B cell (primary cell): ENCODE results near the gene NPEPL1. TPM values are rescaled to one million over a fixed set of nuclear protein-coding genes. Genes with fewer than 3 reads are reported as not detected.

Source experiments
- ATAC-seq: fragments of 200-7000 bp; cut with Tn5 transposase; one replicate; pipeline ENCODE4 v1.10.0; 2021; ENCODE audit warnings: low read depth, mild to moderate bottlenecking, moderate number of reproducible peaks, moderate library complexity
- CTCF ChIA-PET: fragments of 350-600 bp; sonication (Branson Sonifier 250); formaldehyde crosslinking; loops from one replicate; lab custom pipeline; 2021; ENCODE audit warnings: antibody characterized with exemption, inconsistent platforms; lab: Charles Lee
- POLR2A ChIA-PET: fragments of 350-600 bp; sonication (Branson Sonifier 250); formaldehyde crosslinking; loops from one replicate; lab custom pipeline; 2021; ENCODE audit warnings: antibody characterized with exemption; lab: Charles Lee
- DNase-seq: peaks from one replicate; pipeline ENCODE4 v3.0.0; 2013
- H2AFZ ChIP-seq: 2 replicates; pipeline ENCODE4 v1.6.1; 2012; ENCODE audit warnings: mild to moderate bottlenecking, low read depth, low read length; ENCODE audit not compliant: insufficient read depth, poor library complexity, severe bottlenecking
- H3K27ac ChIP-seq, 2 donors: 1 replicate in 1 of 2; 2 replicates in 1 of 2; pipeline ENCODE4 v1.5.1; 2012 to 2013; ENCODE audit warnings: low read length in 2 of 2, mild to moderate bottlenecking in 2 of 2, moderate library complexity in 1 of 2
- H3K27me3 ChIP-seq, 4 experiments: fragments of 200-600 bp in 1 of 4; sonication (generic) in 1 of 4; replicated peaks in 1 of 4; 1 replicate in 2 of 4; 2 replicates in 2 of 4; pipeline versions ENCODE4 v1.6.1 to v1.7.0; 2013 to 2016; ENCODE audit warnings: low read length in 3 of 4, mild to moderate bottlenecking in 2 of 4, mixed read lengths in 1 of 4, moderate library complexity in 1 of 4; ENCODE audit not compliant: insufficient read depth in 4 of 4, control insufficient read depth in 3 of 4; ENCODE audit errors: control extremely low read depth in 1 of 4
- H3K36me3 ChIP-seq, 2 experiments: replicated peaks in 1 of 2; 1 replicate in 1 of 2; 2 replicates in 1 of 2; pipeline versions ENCODE4 v1.6.1 to v1.7.1; 2013; ENCODE audit warnings: low read length in 1 of 2; ENCODE audit not compliant: insufficient read depth in 2 of 2, control insufficient read depth in 1 of 2; ENCODE audit errors: control extremely low read depth in 1 of 2, extremely low read depth in 1 of 2
- H3K4me1 ChIP-seq, 2 donors: fragments of 200-600 bp in 1 of 2; sonication (generic) in 1 of 2; 1 replicate in 1 of 2; 2 replicates in 1 of 2; pipeline versions ENCODE4 v1.5.1 to v1.6.1; 2013 to 2017; ENCODE audit warnings: low read length in 2 of 2; ENCODE audit not compliant: control insufficient read depth in 2 of 2, insufficient read depth in 2 of 2
- H3K4me2 ChIP-seq: replicated peaks from 2 replicates; pipeline ENCODE3; 2012; ENCODE audit warnings: mild to moderate bottlenecking, low read depth, low read length; ENCODE audit not compliant: poor library complexity, severe bottlenecking
- H3K4me3 ChIP-seq, 5 experiments: fragments of 200-600 bp in 1 of 5; sonication (generic) in 1 of 5; 1 replicate in 3 of 5; 2 replicates in 2 of 5; pipeline versions ENCODE4 v1.5.1 to v1.7.0; 2011 to 2016; ENCODE audit warnings: low read length in 4 of 5, mild to moderate bottlenecking in 4 of 5, low read depth in 2 of 5, control low read depth in 1 of 5, moderate library complexity in 1 of 5; ENCODE audit not compliant: insufficient read depth in 1 of 5; ENCODE audit errors: control extremely low read depth in 1 of 5, extremely low read depth in 1 of 5
- H3K79me2 ChIP-seq: fragments of 200-600 bp; sonication (generic); one replicate; pipeline ENCODE4 v1.6.0; 2016; ENCODE audit warnings: low read length; ENCODE audit not compliant: control insufficient read depth, insufficient read depth
- H3K9ac ChIP-seq: fragments of 200-600 bp; sonication (generic); 2 replicates; pipeline ENCODE4 v1.6.1; 2017; ENCODE audit warnings: mild to moderate bottlenecking, low read length, moderate library complexity
- H3K9me3 ChIP-seq, 3 donors: one replicate each; pipeline versions ENCODE4 v1.6.1 to v1.7.1; 2013; ENCODE audit warnings: low read length in 2 of 3; ENCODE audit not compliant: control insufficient read depth in 2 of 3, insufficient read depth in 1 of 3; ENCODE audit errors: control extremely low read depth in 1 of 3
- H4K20me1 ChIP-seq: 2 replicates; pipeline ENCODE4 v1.6.0; 2012; ENCODE audit warnings: mild to moderate bottlenecking, low read length; ENCODE audit not compliant: insufficient read depth, control insufficient read depth, poor library complexity, severe bottlenecking
- H3K27ac Mint-ChIP-seq: one replicate; pipeline ENCODE4 v1.8.0; 2021; ENCODE audit warnings: mixed read lengths
- H3K27me3 Mint-ChIP-seq: one replicate; pipeline ENCODE4 v1.8.0; 2021; ENCODE audit warnings: mixed read lengths
- H3K4me1 Mint-ChIP-seq: one replicate; pipeline ENCODE4 v1.8.0; 2021; ENCODE audit warnings: mixed read lengths
- H3K4me3 Mint-ChIP-seq: one replicate; pipeline ENCODE4 v1.8.0; 2021; ENCODE audit warnings: mixed read lengths
- H3K9me3 Mint-ChIP-seq: one replicate; pipeline ENCODE4 v1.8.0; 2022; ENCODE audit warnings: mixed read lengths; ENCODE audit not compliant: insufficient read depth
- EZH2 ChIP-seq: IDR thresholded peaks from 2 replicates; pipeline ENCODE4 v1.6.1; 2012; ENCODE audit warnings: borderline replicate concordance, low read depth, mild to moderate bottlenecking, moderate library complexity, low read length; ENCODE audit not compliant: insufficient read depth, poor library complexity, severe bottlenecking
- WGBS: methylation state at CpG from one replicate; pipeline ENCODE4 v1.1.5; 2013; ENCODE audit warnings: missing lambda C conversion rate; ENCODE audit not compliant: insufficient coverage; 5-methylcytosine and 5-hydroxymethylcytosine counted together
- intact Hi-C: fragments of 100-400 bp; cut with micrococcal nuclease; formaldehyde crosslinking; loops from one replicate; pipeline ENCODE4 v1.10.0; 2022
- polyA plus RNA-seq: library from polyadenylated mRNA; depleted of rRNA; stranded (reverse); fragments of >200 nt; gene quantifications from 2 replicates; pipeline ENCODE4 v1.2.3, GENCODE V29; 2012
- total RNA-seq, 2 donors: library from RNA; stranded (reverse); fragments of 120-200 nt in 1 of 2; gene quantifications; 1 replicate in 1 of 2; 2 replicates in 1 of 2; pipeline versions ENCODE4 v1.2.3 to v1.2.4, GENCODE V29; 2013 to 2022
- TF ChIP-seq, protein P1 (sequence below): fragments of 200-600 bp; IDR thresholded peaks from one replicate; pipeline ENCODE4 v1.8.0; 2022; ENCODE audit warnings: antibody characterized with exemption, mild to moderate bottlenecking

NPEPL1 gene
- total and polyA plus RNA-seq, 2 donors (not counting 1 experiment from before 2014, with no cell fraction given): 34.3 to 45.1 TPM

DNA sequence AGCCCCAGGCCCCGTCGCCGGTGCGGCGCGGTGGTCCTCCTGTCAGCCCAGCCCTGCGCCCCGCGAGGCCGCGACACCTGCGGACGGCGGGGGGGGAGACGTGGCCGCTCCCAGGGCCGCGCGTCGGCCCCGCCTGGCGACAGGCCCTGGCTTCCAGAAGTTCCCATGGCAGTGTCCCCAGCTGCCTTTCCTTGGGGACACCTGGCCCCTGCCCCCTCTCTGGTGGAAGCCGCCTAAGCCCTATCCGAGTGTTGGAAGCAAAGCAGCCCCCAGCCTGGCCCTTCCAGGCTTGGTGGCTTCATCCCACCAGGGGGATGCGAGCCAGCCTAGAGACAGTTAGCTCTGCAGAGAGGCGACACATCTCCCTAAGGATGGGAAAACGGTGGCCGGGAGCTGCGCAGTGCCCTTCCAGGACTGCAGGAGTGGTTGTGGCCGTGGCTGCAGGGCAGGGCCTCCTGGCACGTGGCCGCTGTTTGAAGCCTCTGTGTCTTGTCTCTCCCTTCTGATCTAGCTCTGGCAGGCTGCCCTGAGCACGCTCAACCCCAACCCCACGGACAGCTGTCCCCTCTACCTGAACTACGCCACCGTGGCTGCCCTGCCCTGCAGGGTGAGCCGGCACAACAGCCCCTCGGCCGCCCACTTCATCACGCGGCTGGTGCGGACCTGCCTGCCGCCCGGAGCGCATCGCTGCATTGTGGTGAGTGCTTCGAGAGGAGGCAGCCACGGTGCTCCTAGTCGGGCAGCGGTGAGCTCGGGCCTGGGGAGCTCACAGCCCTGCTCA is 816 bp downstream of the NPEPL1 start:
- WGBS: 50% methylated on average over 51 of the region's 51 CpGs
- H3K27ac ChIP-seq: peak overlapping the region in 1 of 2 donors; percentile 47
- DNase-seq (peak; percentile 46), ATAC-seq (no peak)
- intact Hi-C loops: loop anchor here (2.0 kb wide), 1 partner anchor 457 kb away; no protein-coding TSS in a partner anchor
- peaks cover 2% of the 10 kb centered on the region for H3K79me2 ChIP-seq
- ChIA-PET POLR2A (no interaction called here), CTCF (interaction anchor here (0.7 to 1.2 kb wide), 2 partner anchors 42 to 457 kb away, joined by 3 read pairs; partner anchors contain the start of gene STX16)
- peak overlapping the region; percentile 86 for H3K4me3 Mint-ChIP-seq
- H3K4me2 ChIP-seq: peak overlapping the region; percentile 90
- H3K27me3 ChIP-seq: no peaks in the 10 kb centered on the region
- H4K20me1 ChIP-seq: no peaks in the 10 kb centered on the region
- peak overlapping the region; percentile 60 for H2AFZ ChIP-seq
- peak overlapping the region; percentile 80 for H3K27ac Mint-ChIP-seq
- H3K9ac ChIP-seq: peak overlapping the region; percentile 62
- no peaks in the 10 kb centered on the region for H3K36me3 ChIP-seq
- H3K27me3 Mint-ChIP-seq: no peaks in the 10 kb centered on the region
- H3K4me1 ChIP-seq: peaks cover 8% of the 10 kb centered on the region in 2 donors
- H3K9me3 ChIP-seq: no peaks in the 10 kb centered on the region
- peak overlapping the region in 4 of 5 experiments; percentile 10 to 57 (median 48) for H3K4me3 ChIP-seq
- H3K9me3 Mint-ChIP-seq: no peaks in the 10 kb centered on the region
- peaks cover 14% of the 10 kb centered on the region for H3K4me1 Mint-ChIP-seq
- TF ChIP-seq EZH2: no peak

DNA sequence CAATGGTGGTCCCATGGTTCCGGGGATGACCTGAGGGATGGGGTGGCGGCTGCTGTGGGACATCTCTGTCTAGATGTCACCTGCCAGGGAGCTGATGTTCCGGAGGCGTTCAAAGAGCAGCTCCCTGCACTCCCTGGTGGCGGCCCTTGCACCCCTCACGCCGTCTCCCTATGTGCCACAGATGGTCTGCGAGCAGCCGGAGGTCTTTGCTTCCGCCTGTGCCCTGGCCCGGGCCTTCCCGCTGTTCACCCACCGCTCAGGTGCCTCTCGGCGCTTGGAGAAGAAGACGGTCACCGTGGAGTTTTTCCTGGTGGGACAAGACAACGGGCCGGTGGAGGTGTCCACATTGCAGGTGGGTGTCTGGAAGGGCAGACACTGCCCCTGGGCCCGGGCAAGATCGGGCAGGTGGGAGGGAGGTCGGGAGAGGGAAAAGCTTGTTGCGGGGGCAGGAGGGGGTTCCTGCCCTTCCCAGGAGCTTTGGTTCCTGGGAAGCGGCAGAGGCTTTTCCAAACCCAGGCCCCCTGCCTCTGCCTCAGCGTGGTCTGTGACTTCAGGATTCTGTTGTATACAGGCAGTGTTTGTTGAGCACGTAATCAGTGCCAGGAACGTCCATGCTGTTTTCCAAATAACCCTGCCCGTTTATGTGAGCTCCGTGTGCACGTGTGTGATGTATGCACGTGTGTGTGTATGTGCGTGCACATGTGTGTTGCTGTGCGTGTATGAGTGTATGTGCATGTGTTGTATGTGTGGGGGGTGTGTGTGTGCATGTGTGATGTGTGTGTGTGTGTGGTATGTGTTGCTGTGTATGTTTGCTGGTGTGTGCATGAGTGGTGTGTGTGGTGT is 1.9 kb downstream of the NPEPL1 start:
- ChIA-PET CTCF (no interaction called here), POLR2A (no interaction called here)
- WGBS: 98% methylated on average over 33 of the region's 33 CpGs
- H3K9me3 Mint-ChIP-seq: no peaks in the 10 kb centered on the region
- Histone ChIP-seq H3K27ac (no peak overlapping the region), H3K4me1 (peaks cover 8% of the 10 kb centered on the region in 2 donors), H3K9ac (no peak overlapping the region), H2AFZ (no peak overlapping the region), H3K36me3 (peaks cover 0 to 3% of the 10 kb centered on the region in 2 experiments), H3K9me3 (no peaks in the 10 kb centered on the region), H3K4me3 (no peak overlapping the region), H3K27me3 (no peaks in the 10 kb centered on the region), H4K20me1 (no peaks in the 10 kb centered on the region), H3K79me2 (peaks cover 2% of the 10 kb centered on the region), H3K4me2 (peak overlapping the region; percentile 90)
- ATAC-seq: no peak
- peaks cover 14% of the 10 kb centered on the region for H3K4me1 Mint-ChIP-seq
- intact Hi-C loops: no loop called here
- TF ChIP-seq EZH2: no peak
- TF ChIP-seq, protein P1, sequence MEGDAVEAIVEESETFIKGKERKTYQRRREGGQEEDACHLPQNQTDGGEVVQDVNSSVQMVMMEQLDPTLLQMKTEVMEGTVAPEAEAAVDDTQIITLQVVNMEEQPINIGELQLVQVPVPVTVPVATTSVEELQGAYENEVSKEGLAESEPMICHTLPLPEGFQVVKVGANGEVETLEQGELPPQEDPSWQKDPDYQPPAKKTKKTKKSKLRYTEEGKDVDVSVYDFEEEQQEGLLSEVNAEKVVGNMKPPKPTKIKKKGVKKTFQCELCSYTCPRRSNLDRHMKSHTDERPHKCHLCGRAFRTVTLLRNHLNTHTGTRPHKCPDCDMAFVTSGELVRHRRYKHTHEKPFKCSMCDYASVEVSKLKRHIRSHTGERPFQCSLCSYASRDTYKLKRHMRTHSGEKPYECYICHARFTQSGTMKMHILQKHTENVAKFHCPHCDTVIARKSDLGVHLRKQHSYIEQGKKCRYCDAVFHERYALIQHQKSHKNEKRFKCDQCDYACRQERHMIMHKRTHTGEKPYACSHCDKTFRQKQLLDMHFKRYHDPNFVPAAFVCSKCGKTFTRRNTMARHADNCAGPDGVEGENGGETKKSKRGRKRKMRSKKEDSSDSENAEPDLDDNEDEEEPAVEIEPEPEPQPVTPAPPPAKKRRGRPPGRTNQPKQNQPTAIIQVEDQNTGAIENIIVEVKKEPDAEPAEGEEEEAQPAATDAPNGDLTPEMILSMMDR: no peak
- H3K4me3 Mint-ChIP-seq: peak overlapping the region; percentile 86
- H3K27ac Mint-ChIP-seq: no peak overlapping the region
- H3K27me3 Mint-ChIP-seq: no peaks in the 10 kb centered on the region
- DNase-seq: no peak
